NCI-H1105 (cell line): ENCODE measurements around the gene ARHGAP15.

Source experiments
- DNase-seq: peaks from one replicate; lab custom pipeline; 2025; lab: John Stamatoyannopoulos, UW

Gene ARHGAP15

DNA sequence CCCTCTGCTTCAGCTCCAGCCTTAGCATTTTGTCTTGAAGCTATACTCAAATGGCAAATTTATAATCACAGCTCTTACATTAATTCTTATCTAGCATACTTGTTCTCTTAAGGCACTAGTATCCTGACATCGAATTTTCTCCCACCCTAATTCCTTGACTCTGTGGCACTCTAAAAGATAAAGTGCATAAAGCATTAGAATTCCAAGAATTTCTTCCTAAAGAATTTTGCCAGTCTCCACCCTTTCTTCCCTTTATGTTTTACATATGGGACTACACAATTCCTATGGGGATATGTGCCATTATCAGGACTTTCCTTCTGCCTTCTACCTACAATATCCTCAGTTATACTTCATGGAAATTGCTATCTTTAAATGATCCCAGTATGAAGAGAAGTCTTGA is 560.3 kb downstream of the ARHGAP15 start:
- no peak for DNase-seq

DNA sequence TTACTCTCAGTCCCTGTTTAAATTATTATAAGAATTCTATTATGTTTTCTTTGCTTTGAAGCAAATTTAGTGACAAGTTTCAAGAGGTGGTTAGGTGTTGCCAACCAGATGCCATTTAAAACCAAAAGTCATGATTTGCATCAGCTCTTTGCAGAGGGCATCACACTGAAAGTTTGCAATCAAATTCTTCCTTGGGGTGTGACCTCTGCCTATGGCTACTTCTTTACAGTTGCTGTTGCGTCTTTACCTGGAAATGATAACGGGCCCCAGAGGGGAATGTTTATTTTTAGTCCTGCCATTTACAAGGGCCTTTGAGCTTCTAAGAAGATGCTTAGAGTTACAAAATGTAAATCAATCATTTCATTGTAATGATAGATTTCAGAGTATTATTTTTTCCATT is 561.0 kb downstream of the ARHGAP15 start:
- DNase-seq = no peak

DNA sequence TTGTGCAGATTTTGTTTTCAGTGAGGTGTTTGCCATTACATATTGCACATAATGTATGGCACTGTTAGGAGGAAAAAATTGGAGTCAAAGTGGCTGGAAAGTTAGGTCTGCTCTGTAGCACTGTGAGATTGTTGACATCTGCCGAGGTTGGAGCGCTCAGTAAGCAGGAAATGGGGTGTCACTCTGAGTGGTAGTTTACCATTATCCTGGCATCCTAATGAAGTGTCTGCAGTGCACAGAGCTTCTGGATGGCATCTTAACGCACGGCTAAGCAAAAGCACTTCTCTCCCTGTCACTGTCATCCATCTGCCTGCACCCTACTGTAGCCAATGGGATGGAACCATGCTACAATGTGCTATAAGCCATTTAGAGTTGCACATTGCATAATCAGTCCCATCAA is 561.9 kb downstream of the ARHGAP15 start:
- DNase-seq = no peak

DNA sequence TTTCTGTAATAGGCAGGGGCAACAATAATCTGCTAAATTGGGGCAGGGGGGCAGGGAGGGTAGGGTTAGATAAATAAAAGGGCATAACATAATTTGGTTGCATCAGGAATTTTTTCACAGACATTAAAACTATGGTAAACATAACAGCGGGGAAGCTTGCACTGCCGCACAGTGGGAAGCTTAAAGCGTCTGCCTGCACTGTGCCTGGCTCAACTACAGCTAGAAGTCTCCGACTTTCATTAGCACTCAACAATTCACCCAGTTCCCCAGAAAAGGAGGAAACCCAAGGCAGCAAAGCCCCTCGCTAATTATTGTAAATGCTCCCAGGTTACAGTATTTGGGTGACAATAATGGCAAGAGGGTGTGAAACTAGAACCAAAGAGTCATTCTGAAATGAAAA is 562.9 kb downstream of the ARHGAP15 start:
- no peak for DNase-seq

DNA sequence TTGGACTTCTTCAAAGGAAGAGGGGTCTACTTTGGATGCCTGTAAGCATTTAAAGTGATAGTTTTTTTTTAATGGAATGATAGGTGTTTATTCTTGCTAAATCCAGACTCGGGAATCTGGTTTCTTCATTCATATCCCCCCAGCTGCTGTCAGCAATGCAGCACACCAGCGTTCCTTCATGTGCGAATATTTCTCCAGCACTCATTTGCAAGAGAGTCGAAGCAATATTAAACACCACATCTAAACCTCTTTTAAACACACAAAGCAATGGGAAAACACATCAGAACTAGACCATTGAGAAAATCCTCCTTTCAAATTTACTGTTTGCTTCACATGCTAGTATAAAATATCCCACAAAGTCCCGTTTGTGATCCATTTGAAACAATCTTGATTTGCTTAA is 563.7 kb downstream of the ARHGAP15 start:
- no peak for DNase-seq

DNA sequence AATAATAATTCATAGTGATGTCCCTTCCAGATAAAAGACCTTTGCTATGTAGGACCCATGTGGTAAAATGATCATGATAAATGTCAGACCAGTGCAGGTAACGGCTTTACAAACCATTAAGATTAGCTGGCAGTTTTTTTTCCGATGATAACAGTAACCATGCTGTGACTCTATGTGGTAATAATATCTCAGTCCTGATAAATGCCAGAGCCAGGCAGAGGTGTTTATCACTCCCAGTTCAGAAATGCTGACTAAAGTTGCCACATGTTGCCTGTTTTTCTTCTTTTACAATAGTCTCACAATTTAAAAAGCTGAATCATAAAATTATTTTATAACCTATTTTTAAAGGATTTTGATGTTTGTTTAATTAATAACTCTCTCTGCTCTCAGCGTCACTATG is 565.1 kb downstream of the ARHGAP15 start:
- DNase-seq = no peak

DNA sequence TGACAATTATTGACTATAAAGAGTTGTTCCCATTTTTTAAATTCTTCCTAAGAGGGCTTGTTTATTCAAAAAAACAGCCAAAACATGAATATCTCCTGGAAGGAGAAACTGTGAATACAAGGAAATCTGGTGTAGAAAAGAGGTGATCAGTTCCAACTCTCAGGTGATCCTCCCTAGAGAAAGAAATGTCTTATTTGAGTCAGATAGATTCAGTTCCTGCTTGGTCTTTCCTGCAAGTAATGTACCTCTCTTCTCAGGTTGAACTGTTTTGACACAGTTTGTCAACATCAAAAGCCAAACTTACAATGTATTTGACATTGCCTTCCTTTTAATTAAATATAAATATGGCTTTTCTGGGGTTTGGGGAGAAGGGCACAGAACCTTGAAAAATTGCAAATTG is 567.4 kb downstream of the ARHGAP15 start:
- no peak for DNase-seq

DNA sequence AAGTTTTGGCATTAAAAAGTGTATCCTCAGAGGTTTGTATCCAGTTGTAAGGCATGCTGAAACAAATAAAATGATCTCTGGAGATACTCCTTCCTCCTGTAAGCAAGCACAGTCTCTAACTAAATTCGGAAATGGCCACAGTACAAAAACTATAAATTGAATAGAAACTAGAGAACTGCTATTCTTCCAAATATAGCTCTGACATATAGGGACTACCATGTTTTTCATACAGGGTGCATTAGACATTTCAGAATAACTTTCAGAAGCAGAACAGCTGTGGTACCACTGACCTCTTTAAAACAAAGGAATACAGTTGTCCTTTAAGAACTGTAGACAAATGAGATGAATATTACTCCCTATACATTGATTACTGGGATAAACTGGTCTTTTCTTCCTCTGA is 568.5 kb downstream of the ARHGAP15 start:
- DNase-seq = no peak

DNA sequence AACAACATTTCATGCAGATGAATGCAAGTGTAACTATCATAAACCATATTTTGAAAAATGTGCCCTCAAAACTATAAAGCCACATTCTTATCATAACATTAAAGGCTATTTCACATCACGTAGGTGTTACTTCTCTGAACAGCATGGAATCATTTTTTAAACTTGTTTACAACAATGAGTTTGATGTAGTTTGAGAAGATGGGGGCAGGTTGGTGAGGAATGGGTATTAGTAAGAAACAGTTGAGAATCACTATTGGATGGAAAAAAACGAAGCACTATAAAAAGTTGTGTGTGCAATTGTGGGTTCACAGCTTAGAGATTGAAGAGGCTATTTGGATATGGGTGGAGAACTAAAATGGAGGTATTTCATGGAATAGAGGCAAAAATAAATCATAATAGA is 569.1 kb downstream of the ARHGAP15 start:
- DNase-seq = no peak

DNA sequence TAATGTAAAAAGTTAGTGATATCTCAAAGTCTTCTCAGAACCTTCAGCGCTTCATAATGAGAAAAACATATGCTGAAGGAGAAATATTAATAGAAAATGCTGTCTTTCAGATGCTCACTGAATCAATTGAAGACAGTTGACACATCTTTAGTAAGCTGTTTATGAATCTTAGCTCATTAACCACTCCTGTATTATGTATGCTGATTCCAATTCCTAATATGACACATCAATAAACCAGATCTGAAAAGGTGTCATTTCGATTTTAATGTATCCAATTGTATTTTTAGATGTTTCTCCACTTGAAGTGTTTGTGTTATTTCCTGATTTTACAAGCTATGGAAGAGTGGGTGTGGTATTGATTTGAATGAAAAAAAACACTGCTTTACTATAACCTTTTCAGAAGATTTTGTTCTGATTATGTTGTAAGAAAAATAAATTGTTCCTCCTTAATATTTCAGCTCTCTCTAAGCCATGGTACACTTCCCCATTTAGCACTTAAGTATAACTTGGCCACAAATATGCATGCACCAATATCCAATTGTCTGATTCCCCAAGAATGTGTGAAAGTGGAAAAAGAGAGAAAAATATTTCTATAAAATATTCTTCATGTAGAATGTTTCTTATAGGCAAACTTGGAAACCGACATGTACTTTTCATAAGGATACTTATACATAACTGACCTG is 569.8 kb downstream of the ARHGAP15 start:
- DNase-seq = no peak

DNA sequence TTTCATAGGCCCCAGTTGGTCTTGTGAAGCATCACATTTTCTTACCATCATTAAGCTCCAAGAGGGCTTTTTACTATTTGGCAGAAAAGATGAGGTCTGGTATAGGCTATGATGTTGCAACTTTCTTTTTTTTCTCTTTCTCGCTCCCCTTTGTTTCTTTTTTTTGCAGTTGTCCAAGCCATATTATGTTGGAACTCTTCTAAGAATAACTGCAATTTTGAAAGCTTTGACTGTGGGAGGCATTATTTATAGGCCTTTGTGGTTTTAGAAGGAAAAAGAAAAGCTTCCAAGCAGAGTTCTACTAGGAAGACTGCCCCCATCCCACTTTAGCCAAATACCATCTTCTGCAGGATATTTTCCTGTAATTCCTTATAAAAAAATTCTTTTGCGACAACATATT is 571.6 kb downstream of the ARHGAP15 start:
- DNase-seq = no peak

DNA sequence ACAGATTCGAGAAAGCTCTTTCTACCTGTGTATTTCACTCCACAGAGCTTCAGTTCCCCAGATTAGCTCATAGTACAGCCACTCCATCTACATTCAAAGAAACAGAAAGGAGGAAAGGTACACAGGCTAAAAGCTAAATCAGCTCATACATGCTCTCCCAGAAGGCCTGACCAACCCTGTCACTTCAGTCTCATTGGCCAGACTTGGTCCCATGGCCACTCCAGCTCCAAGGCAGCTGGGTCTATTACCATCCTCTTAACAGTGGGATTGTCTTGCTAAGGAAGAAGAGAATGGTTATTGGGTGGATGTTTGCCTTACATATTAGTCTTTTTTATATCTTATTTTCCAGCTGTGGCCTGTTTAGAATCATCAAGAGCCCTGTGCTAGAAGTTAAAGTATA is 572.6 kb downstream of the ARHGAP15 start:
- DNase-seq = no peak

DNA sequence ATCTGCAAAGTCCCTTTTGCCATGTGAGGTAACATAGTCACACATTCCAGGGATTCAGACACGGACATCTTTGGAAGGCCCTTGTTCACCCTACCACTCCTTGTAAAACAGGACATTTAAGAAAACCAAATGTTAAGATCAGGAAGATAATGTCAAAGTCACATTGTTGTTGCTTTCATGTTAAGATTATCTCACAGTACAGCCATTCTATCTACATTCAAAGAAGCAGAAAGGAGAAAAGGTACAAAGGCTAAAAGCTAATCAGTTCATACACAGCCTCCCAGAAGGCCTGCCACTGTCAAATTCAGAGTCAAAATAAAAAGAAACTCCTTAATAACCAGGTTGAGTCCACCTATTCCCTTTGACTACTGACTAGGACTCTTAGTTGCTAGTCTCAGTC is 573.7 kb downstream of the ARHGAP15 start:
- no peak for DNase-seq

DNA sequence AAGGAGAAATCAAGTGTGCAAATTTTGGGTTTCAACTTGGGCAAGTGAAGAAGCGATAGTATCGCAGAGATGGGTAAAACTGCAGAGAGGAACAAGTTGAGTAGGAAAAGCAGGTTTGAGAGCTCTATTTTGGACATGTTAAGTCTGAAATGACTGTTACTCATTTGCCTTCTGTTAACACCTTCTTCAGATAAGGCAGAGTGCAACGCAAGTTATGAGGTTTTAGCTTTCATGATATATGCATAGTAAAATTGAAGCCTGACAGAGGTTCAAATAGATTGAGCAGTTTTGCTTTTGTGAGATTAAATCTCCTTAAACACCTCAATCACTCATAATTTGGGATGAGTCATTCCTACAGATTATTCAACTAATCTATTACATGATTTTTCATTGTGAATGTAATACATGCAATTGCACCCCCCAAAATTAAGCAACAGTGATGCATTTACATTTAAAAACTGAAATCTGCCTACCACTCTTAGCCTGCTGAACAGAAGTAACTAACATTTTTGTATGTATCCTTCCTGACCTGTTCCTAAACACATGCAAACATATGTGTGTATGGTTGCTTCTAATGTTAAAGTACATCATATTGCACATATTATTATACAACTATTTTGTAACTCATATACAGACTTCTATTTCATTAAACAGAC is 575.4 kb downstream of the ARHGAP15 start:
- DNase-seq = no peak

DNA sequence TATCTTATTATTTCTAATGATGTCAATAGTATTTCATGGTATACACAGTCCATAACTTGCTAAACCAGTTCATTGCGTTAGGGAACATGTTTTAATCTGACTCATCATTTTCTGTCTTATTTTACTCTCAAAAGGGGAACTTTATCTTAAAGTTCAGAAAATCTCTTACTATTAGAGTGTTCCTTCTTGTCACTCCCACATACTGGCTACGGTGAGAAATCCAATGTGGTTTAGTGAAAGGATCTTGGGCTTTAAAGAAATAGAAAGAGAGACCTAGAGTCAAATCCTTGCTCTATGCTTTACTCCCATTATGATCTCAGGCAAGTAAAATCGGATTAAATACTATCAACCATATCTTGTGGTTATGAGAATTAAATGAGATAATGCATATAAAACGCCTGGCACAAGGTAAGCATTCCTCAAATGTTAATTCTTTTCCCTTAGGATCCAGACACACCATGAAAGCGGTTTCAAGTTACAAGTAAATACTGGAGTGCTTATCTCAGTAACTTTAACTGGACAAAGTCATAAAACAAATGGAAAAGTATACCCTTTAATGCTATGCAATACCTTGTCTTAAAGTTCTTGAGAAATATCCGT is 576.0 kb downstream of the ARHGAP15 start:
- no peak for DNase-seq

DNA sequence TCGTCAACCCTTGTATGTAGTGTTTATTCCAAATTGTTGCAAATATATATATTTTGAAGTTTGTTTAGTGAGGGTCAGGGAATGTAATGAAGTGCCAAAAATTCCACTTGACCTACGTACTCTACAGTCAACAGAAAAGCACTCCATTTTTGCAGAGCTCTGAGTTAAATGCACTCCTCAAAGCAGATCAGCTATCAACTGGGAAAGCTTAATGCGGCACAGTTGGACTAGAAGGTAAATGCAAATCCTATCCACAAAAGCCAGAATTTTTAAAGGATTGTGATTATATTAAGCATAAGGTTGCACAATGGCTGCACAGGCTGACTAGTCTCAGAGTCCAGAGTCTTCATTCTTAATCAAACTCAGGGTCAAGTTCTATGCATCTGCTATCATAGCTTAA is 577.1 kb downstream of the ARHGAP15 start:
- no peak for DNase-seq

DNA sequence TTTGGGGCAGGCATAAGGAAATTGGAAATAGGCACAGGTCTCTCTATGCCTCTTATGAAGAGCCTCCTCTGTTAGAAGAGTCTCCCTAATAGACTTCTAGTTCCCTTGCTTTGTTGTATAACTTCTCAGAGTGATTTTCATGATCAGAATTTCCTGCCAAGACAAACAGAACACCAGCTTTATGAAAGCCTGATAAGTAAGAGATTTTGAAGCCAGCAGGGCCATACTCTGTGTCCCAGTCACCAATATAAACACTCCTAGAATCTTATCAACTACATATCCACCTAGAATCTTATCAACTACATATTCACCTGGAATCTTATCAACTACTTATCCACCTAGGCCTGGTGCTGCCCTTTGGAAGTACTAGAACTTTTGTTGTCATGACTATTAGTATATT is 579.5 kb downstream of the ARHGAP15 start:
- no peak for DNase-seq

DNA sequence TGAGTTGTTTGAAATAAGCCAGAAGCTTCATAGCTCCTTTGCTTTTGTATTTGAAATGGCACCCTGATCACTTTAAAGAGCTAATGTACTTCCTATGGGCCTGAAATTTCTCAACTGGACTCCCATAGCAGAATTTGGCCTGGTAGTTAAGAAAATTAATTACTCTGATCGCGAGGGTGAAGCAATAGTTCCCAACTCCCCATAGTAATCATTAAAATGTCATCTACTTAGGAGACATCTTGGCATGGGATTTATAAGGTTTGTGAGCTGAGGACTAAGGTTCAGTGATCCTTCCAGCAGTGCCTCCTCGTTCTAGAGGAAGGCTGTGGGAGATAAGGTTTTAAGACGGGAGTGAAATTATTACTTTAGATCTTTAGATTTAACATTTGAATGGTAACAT is 581.0 kb downstream of the ARHGAP15 start:
- no peak for DNase-seq

DNA sequence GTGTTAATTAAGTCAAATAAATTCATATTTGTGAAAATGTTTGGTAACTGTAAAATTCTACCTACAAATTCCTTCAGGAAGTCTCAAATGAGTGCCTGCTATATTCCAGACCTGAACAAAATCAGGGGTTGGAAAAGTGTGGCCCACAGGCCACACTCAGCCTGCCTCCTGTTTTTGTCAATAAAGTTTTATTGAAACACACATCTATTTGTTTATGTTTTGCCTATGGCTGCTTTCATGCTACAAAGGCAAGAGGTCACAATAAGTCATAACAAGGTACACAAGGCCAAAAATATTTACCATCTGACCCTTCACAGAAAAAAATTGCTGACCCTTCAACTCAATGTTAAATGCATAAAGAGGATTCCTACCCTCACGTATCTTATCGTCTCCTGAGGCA is 581.7 kb downstream of the ARHGAP15 start:
- no peak for DNase-seq

DNA sequence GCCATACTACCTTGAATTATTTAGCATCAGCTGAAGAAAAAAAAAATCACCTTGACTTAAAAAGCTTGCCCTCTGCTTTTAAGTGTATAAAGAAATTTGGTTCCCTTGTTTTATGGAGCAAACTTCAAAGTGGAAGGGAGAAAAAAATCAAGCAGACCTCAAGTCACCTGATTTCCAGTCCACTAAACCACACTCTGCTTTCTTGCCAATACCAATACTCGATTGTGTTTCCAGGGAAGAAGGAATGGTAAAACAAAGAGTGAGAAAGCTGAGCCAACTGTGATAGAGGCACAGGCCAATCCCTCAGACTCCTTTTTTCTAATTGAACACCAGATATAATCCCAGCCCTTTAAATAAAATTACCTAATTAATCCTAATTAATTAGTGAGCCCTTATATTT is 587.3 kb downstream of the ARHGAP15 start:
- DNase-seq = no peak

DNA sequence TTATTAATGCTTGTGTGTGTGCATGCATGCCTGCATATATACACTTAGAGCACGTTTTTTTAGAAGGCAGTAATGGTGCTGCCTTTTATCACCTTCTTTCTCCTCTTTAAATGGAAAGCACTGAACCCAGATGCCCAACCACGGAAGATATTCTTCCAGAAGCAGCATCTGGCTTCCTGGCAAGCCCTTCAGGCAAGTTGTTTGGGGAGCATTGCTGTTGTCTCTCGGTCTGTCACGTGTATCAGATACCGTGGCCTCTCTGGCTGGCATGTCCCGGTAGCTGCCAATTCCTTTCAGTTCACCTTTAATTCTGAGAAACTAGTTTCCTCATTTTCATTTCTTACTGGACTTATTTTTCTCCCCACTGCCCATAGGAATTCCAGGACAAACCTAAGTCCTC is 587.8 kb downstream of the ARHGAP15 start:
- DNase-seq = no peak

DNA sequence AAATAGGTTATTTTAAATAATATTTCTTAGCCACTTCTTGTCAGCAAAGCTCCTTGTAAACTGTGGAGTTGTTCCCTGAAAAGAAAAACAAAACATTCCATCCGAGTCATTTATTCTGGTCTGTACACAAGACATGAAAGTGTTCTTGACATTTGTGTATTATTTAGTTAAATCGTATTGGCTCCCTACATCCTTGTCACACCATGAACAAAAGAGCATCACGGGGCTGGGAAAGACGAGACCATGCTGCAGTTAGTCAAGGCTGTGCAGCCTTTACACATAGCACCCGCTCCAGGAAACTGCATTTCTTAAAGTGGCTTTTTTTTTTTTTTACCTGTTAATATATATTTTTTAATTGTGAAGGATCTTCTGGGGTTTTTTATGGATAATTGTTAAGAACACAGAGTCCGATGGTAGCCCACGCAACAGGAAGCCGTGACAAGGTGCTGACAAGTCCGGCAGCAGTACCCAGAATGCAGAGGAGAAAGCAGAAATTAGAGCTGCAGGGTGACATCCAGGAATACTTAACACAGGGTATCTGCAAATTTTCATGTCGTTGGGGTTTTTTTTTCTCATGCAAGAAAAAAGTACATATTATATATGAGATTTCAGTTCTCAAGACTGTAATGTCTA is 588.4 kb downstream of the ARHGAP15 start:
- no peak for DNase-seq

DNA sequence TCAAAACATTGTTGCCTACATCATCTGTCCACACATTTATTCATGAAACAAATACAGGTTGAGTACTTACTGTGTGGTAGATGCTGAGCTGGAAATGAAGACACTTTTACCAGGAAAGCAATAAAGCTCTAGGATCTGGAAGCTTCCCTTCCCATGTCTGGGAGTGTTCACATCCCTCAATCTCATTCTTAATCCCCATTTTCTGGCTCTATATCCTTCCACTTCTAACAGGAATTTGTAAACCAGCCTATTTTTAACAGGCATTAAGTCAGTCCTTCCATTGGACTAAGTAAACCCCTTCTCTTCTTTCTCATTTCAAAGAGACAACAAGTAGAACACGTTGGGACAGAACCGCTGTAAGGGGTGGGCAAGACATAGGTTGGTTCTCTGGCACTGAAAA is 589.5 kb downstream of the ARHGAP15 start:
- no peak for DNase-seq
